Measurements from ENCODE around the gene TPSD1. TPM values are rescaled to one million over a fixed set of nuclear protein-coding genes. Genes with fewer than 3 reads are reported as not detected.

The TPSD1 gene
- total and polyA plus RNA-seq, 10 of the 15 experiments (the other 5 are each of a cell fraction or from before 2014, with no cell fraction given) = not detected

Other genes starting within 250 kb of the TPSD1 start
Only the 7 nearest of the 17 such genes appear.
- gene TPSG1, start 30.8 kb upstream of the TPSD1 start, total RNA-seq (2014; rRNA removed) = not detected in 2 replicates
- not detected in 2 replicates for gene TPSG1, start 30.8 kb upstream of the TPSD1 start, total RNA-seq (2014; rRNA removed; fragmentation: Illumina TruSeq; extraction: Trizol)
- gene TPSG1, start 30.8 kb upstream of the TPSD1 start, total RNA-seq (2021) = not detected in 2 replicates
- gene TPSG1, start 30.8 kb upstream of the TPSD1 start, polyA plus RNA-seq (2011; rRNA removed) = not detected in 2 replicates
- gene TPSG1, start 30.8 kb upstream of the TPSD1 start, polyA plus RNA-seq (2014; fragmentation: Illumina TruSeq; extraction: Trizol) = not detected in 2 replicates
- not detected for gene TPSG1, start 30.8 kb upstream of the TPSD1 start, polyA plus RNA-seq (2014; fragmentation: Nextera tagmentation; extraction: Ambion mirVana)
- gene TPSG1, start 30.8 kb upstream of the TPSD1 start, polyA plus RNA-seq (2014; rRNA removed) = not detected in 2 replicates
- not detected for gene TPSG1, start 30.8 kb upstream of the TPSD1 start, polyA plus RNA-seq (2016; fragmentation: Nextera tagmentation; extraction: Ambion mirVana)
- not detected in 2 replicates for gene TPSB2, start 25.9 kb upstream of the TPSD1 start, total RNA-seq (2014; rRNA removed)
- not detected in 2 replicates for gene TPSB2, start 25.9 kb upstream of the TPSD1 start, total RNA-seq (2014; rRNA removed; fragmentation: Illumina TruSeq; extraction: Trizol)
- gene TPSB2, start 25.9 kb upstream of the TPSD1 start, total RNA-seq (2021) = 0.19 TPM in 1 of 2 replicates, not detected in the other
- gene TPSB2, start 25.9 kb upstream of the TPSD1 start, polyA plus RNA-seq (2011; rRNA removed) = not detected in 2 replicates
- gene TPSB2, start 25.9 kb upstream of the TPSD1 start, polyA plus RNA-seq (2014; fragmentation: Illumina TruSeq; extraction: Trizol) = not detected in 2 replicates
- not detected for gene TPSB2, start 25.9 kb upstream of the TPSD1 start, polyA plus RNA-seq (2014; fragmentation: Nextera tagmentation; extraction: Ambion mirVana)
- gene TPSB2, start 25.9 kb upstream of the TPSD1 start, polyA plus RNA-seq (2014; rRNA removed) = not detected in 2 replicates
- gene TPSB2, start 25.9 kb upstream of the TPSD1 start, polyA plus RNA-seq (2016; fragmentation: Nextera tagmentation; extraction: Ambion mirVana) = not detected
- gene TPSAB1, start 15.4 kb upstream of the TPSD1 start, total RNA-seq (2014; rRNA removed) = not detected in 2 replicates
- not detected in 2 replicates for gene TPSAB1, start 15.4 kb upstream of the TPSD1 start, total RNA-seq (2014; rRNA removed; fragmentation: Illumina TruSeq; extraction: Trizol)
- gene TPSAB1, start 15.4 kb upstream of the TPSD1 start, total RNA-seq (2021) = not detected in 2 replicates
- gene TPSAB1, start 15.4 kb upstream of the TPSD1 start, polyA plus RNA-seq (2011; rRNA removed) = not detected in 2 replicates
- gene TPSAB1, start 15.4 kb upstream of the TPSD1 start, polyA plus RNA-seq (2014; fragmentation: Illumina TruSeq; extraction: Trizol) = 0.06 TPM in 1 of 2 replicates, not detected in the other
- gene TPSAB1, start 15.4 kb upstream of the TPSD1 start, polyA plus RNA-seq (2014; fragmentation: Nextera tagmentation; extraction: Ambion mirVana) = not detected
- gene TPSAB1, start 15.4 kb upstream of the TPSD1 start, polyA plus RNA-seq (2014; rRNA removed) = not detected in 2 replicates
- gene TPSAB1, start 15.4 kb upstream of the TPSD1 start, polyA plus RNA-seq (2016; fragmentation: Nextera tagmentation; extraction: Ambion mirVana) = not detected
- 65.2 and 69.3 TPM in 2 replicates for gene UBE2I, start 53.6 kb downstream of the TPSD1 start, total RNA-seq (2014; rRNA removed)
- gene UBE2I, start 53.6 kb downstream of the TPSD1 start, total RNA-seq (2014; rRNA removed; fragmentation: Illumina TruSeq; extraction: Trizol) = 92.2 and 104 TPM in 2 replicates
- gene UBE2I, start 53.6 kb downstream of the TPSD1 start, total RNA-seq (2021) = 180 and 210 TPM in 2 replicates
- 181 and 188 TPM in 2 replicates for gene UBE2I, start 53.6 kb downstream of the TPSD1 start, polyA plus RNA-seq (2011; rRNA removed)
- gene UBE2I, start 53.6 kb downstream of the TPSD1 start, polyA plus RNA-seq (2014; fragmentation: Illumina TruSeq; extraction: Trizol) = 243 and 265 TPM in 2 replicates
- 10 to 100 TPM; 47.5 to 51.5 TPM for gene UBE2I, start 53.6 kb downstream of the TPSD1 start, polyA plus RNA-seq (2014; fragmentation: Nextera tagmentation; extraction: Ambion mirVana)
- gene UBE2I, start 53.6 kb downstream of the TPSD1 start, polyA plus RNA-seq (2014; rRNA removed) = 203 and 205 TPM in 2 replicates
- gene UBE2I, start 53.6 kb downstream of the TPSD1 start, polyA plus RNA-seq (2016; fragmentation: Nextera tagmentation; extraction: Ambion mirVana) = 100 to 1,000 TPM; 200 to 204 TPM
- gene BAIAP3, start 77.6 kb downstream of the TPSD1 start, total RNA-seq (2014; rRNA removed) = 0.17 TPM in 1 of 2 replicates, not detected in the other
- not detected in 2 replicates for gene BAIAP3, start 77.6 kb downstream of the TPSD1 start, total RNA-seq (2014; rRNA removed; fragmentation: Illumina TruSeq; extraction: Trizol)
- 0.56 and 0.58 TPM in 2 replicates for gene BAIAP3, start 77.6 kb downstream of the TPSD1 start, total RNA-seq (2021)
- 0.03 and 0.16 TPM in 2 replicates for gene BAIAP3, start 77.6 kb downstream of the TPSD1 start, polyA plus RNA-seq (2011; rRNA removed)
- 0.03 TPM in 1 of 2 replicates, not detected in the other for gene BAIAP3, start 77.6 kb downstream of the TPSD1 start, polyA plus RNA-seq (2014; fragmentation: Illumina TruSeq; extraction: Trizol)
- gene BAIAP3, start 77.6 kb downstream of the TPSD1 start, polyA plus RNA-seq (2014; fragmentation: Nextera tagmentation; extraction: Ambion mirVana) = not detected
- gene BAIAP3, start 77.6 kb downstream of the TPSD1 start, polyA plus RNA-seq (2014; rRNA removed) = 0.56 TPM in 2 replicates
- gene BAIAP3, start 77.6 kb downstream of the TPSD1 start, polyA plus RNA-seq (2016; fragmentation: Nextera tagmentation; extraction: Ambion mirVana) = under 1 TPM; 0.14 to 0.31 TPM
- 72.7 and 73.7 TPM in 2 replicates for gene TSR3, start 95.8 kb downstream of the TPSD1 start, total RNA-seq (2014; rRNA removed)
- 20.9 and 23.4 TPM in 2 replicates for gene TSR3, start 95.8 kb downstream of the TPSD1 start, total RNA-seq (2014; rRNA removed; fragmentation: Illumina TruSeq; extraction: Trizol)
- 66.1 and 67.6 TPM in 2 replicates for gene TSR3, start 95.8 kb downstream of the TPSD1 start, total RNA-seq (2021)
- 12.3 and 26.2 TPM in 2 replicates for gene TSR3, start 95.8 kb downstream of the TPSD1 start, polyA plus RNA-seq (2011; rRNA removed)
- gene TSR3, start 95.8 kb downstream of the TPSD1 start, polyA plus RNA-seq (2014; fragmentation: Illumina TruSeq; extraction: Trizol) = 0.81 and 9.9 TPM in 2 replicates
- 10 to 100 TPM in 1 of 2 experiments, 1 to 10 TPM in 1; 3.4 to 11.2 TPM for gene TSR3, start 95.8 kb downstream of the TPSD1 start, polyA plus RNA-seq (2014; fragmentation: Nextera tagmentation; extraction: Ambion mirVana)
- gene TSR3, start 95.8 kb downstream of the TPSD1 start, polyA plus RNA-seq (2014; rRNA removed) = 72.2 and 86.1 TPM in 2 replicates
- gene TSR3, start 95.8 kb downstream of the TPSD1 start, polyA plus RNA-seq (2016; fragmentation: Nextera tagmentation; extraction: Ambion mirVana) = 100 to 1,000 TPM; 101 to 108 TPM
- gene GNPTG, start 95.9 kb downstream of the TPSD1 start, total RNA-seq (2014; rRNA removed) = 19.8 and 21.9 TPM in 2 replicates
- 10.7 TPM in 2 replicates for gene GNPTG, start 95.9 kb downstream of the TPSD1 start, total RNA-seq (2014; rRNA removed; fragmentation: Illumina TruSeq; extraction: Trizol)
- 23.6 and 25.3 TPM in 2 replicates for gene GNPTG, start 95.9 kb downstream of the TPSD1 start, total RNA-seq (2021)
- 9.5 and 19.9 TPM in 2 replicates for gene GNPTG, start 95.9 kb downstream of the TPSD1 start, polyA plus RNA-seq (2011; rRNA removed)
- 2.5 and 7.9 TPM in 2 replicates for gene GNPTG, start 95.9 kb downstream of the TPSD1 start, polyA plus RNA-seq (2014; fragmentation: Illumina TruSeq; extraction: Trizol)
- gene GNPTG, start 95.9 kb downstream of the TPSD1 start, polyA plus RNA-seq (2014; fragmentation: Nextera tagmentation; extraction: Ambion mirVana) = 1 to 10 TPM in 1 of 2 experiments, under 1 TPM in 1; 0.80 to 2.4 TPM
- 29.9 and 36.9 TPM in 2 replicates for gene GNPTG, start 95.9 kb downstream of the TPSD1 start, polyA plus RNA-seq (2014; rRNA removed)
- 10 to 100 TPM; 25.9 to 32.6 TPM for gene GNPTG, start 95.9 kb downstream of the TPSD1 start, polyA plus RNA-seq (2016; fragmentation: Nextera tagmentation; extraction: Ambion mirVana)